ENCODE data around the gene RLF. TPM values are rescaled to one million over a fixed set of nuclear protein-coding genes. Genes with fewer than 3 reads are reported as not detected.

The RLF gene
- total RNA-seq: 12.7 TPM
- long read RNA-seq, full-length matches to known transcripts: 1 of 2 reads
- long read RNA-seq, partial matches to known transcripts: 0 of 2 reads
- long read RNA-seq, other reads (novel, unspliced or antisense): 1 of 2 reads

- intact Hi-C loops (cut with DNase I): loop anchor here (5.0 kb wide), 1 partner anchor 96 kb away; the partner anchor contains the start of gene ZMPSTE24
- peak; percentile 97 for DNase-seq (ENCODE audit: missing footprints)
- peak; percentile 99 for ATAC-seq
These were observed at the start of gene RLF for GRCh38 chr1:40161125-40161887. TSS of gene RLF (plus strand) at chr1:40161387. CDS start at chr1:40161400, 13 bp downstream.

GRCh38 chr1:40114400-40114799 is 46.8 kb upstream of the RLF start:
- ATAC-seq (no peak), DNase-seq (ENCODE audit: missing footprints) (no peak)
- intact Hi-C loops (cut with DNase I): no loop called here

GRCh38 chr1:40120128-40120527 is 41.1 kb upstream of the RLF start:
- ATAC-seq (no peak), DNase-seq (ENCODE audit: missing footprints) (no peak)
- intact Hi-C loops (cut with DNase I): no loop called here

- ATAC-seq: no peak
- no peak for DNase-seq (ENCODE audit: missing footprints)
- intact Hi-C loops (cut with DNase I): no loop called here
These were observed 38.3 kb upstream of the RLF start for GRCh38 chr1:40122855-40123254.

GRCh38 chr1:40130892-40131291 is 30.3 kb upstream of the RLF start:
- DNase-seq (ENCODE audit: missing footprints): no peak
- ATAC-seq: no peak
- intact Hi-C loops (cut with DNase I): no loop called here

GRCh38 chr1:40132383-40133311 is 28.5 kb upstream of the RLF start:
- DNase-seq (ENCODE audit: missing footprints) (no peak), ATAC-seq (no peak)
- intact Hi-C loops (cut with DNase I): no loop called here

GRCh38 chr1:40133312-40133665 is 27.9 kb upstream of the RLF start:
- intact Hi-C loops (cut with DNase I): no loop called here

GRCh38 chr1:40133839-40134238 is 27.3 kb upstream of the RLF start:
- no peak for DNase-seq (ENCODE audit: missing footprints)
- ATAC-seq: no peak
- intact Hi-C loops (cut with DNase I): no loop called here

More at GRCh38 chr1:40133312-40133665, 27.9 kb upstream of the RLF start:
- DNase-seq (ENCODE audit: missing footprints) (no peak), ATAC-seq (no peak)

- intact Hi-C loops (cut with DNase I): no loop called here
- ATAC-seq (no peak), DNase-seq (ENCODE audit: missing footprints) (no peak)
These were observed 20.8 kb upstream of the RLF start for GRCh38 chr1:40140211-40140973.

- DNase-seq (ENCODE audit: missing footprints) (no peak), ATAC-seq (no peak)
- intact Hi-C loops (cut with DNase I): no loop called here
These were observed 19.2 kb upstream of the RLF start for GRCh38 chr1:40141878-40142535.

GRCh38 chr1:40143891-40144575 is 17.2 kb upstream of the RLF start:
- intact Hi-C loops (cut with DNase I): loop anchor here (2.0 kb wide), 2 partner anchors 195 to 261 kb away; no protein-coding TSS in a partner anchor
- peak; percentile 63 for ATAC-seq
- DNase-seq (ENCODE audit: missing footprints): no peak

- no peak for ATAC-seq
- intact Hi-C loops (cut with DNase I): loop anchor here (2.0 kb wide), 1 partner anchor 165 kb away; the partner anchor contains the start of gene COL9A2
- no peak for DNase-seq (ENCODE audit: missing footprints)
These were observed 9.6 kb upstream of the RLF start for GRCh38 chr1:40151457-40152079.

GRCh38 chr1:40153073-40153770 is 8.0 kb upstream of the RLF start:
- no peak for DNase-seq (ENCODE audit: missing footprints)
- no peak for ATAC-seq
- intact Hi-C loops (cut with DNase I): no loop called here

GRCh38 chr1:40155135-40155534 is 6.1 kb upstream of the RLF start:
- intact Hi-C loops (cut with DNase I): no loop called here
- DNase-seq (ENCODE audit: missing footprints) (no peak), ATAC-seq (no peak)

- ATAC-seq: no peak
- no peak for DNase-seq (ENCODE audit: missing footprints)
- intact Hi-C loops (cut with DNase I): no loop called here
These were observed 5.3 kb upstream of the RLF start for GRCh38 chr1:40155910-40156309.

- DNase-seq (ENCODE audit: missing footprints): no peak
- ATAC-seq: no peak
- intact Hi-C loops (cut with DNase I): loop anchor here (5.0 kb wide), 1 partner anchor 97 kb away; the partner anchor contains the start of gene ZMPSTE24
These were observed 422 bp upstream of the RLF start for GRCh38 chr1:40160806-40161124.

GRCh38 chr1:40161888-40162397 is 756 bp downstream of the RLF start:
- intact Hi-C loops (cut with DNase I): loop anchor here (5.0 kb wide), 1 partner anchor 95 kb away; the partner anchor contains the start of gene ZMPSTE24
- ATAC-seq (no peak), DNase-seq (ENCODE audit: missing footprints) (no peak)
